H7 (cell line): ENCODE measurements around the gene CSNK2A3. TPM values are rescaled to one million over a fixed set of nuclear protein-coding genes. Genes with fewer than 3 reads are reported as not detected.

Source experiments
- DNase-seq: peaks from one replicate; pipeline ENCODE4 v3.0.0; 2012
- H3K27me3 ChIP-seq: 2 replicates; pipeline ENCODE4 v1.6.0; 2011; ENCODE audit warnings: mild to moderate bottlenecking, low read length; ENCODE audit not compliant: control insufficient read depth, insufficient read depth
- H3K36me3 ChIP-seq: replicated peaks from 2 replicates; pipeline ENCODE4 v1.5.1; 2011; ENCODE audit warnings: low read length; ENCODE audit not compliant: control insufficient read depth, insufficient read depth
- H3K4me3 ChIP-seq: 2 replicates; pipeline ENCODE4 v1.5.1; 2011; ENCODE audit warnings: low read depth, mild to moderate bottlenecking, control low read depth, low read length, moderate library complexity; ENCODE audit not compliant: insufficient read depth
- total RNA-seq: library from RNA; depleted of rRNA; stranded (reverse); fragments of >200 nt; shearing (Covaris generic); gene quantifications from 2 replicates; pipeline ENCODE4 v1.2.3, GENCODE V29; 2014

CSNK2A3 gene
- total RNA-seq, 1 experiment from 2014 or later = 2.5 TPM

DNA sequence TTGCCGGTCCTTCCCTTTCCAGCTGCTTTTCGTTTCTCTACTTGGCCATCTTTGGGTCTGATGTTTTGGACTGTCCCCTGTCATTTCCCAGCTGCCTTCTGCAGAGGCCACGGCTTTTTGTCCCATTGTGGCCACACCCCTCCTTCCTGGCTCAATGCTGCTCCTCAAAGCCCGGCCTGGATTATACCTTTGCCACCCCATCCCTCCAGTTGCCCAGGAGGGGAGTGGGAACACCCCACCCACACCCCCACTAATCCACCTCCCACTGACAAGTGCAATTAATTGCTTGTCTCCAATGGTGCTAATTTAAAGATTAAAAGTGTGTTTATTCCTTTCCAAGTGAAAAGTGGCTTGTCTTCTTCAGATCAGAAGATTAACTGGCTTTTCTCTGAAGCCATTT, 34.2 kb upstream of the CSNK2A3 start:
- Histone ChIP-seq H3K36me3 (no peaks in the 10 kb centered on the region), H3K27me3 (no peaks in the 10 kb centered on the region; the same call in 1 of the 2 replicates), H3K4me3 (no peak overlapping the region)
- no peak for DNase-seq

- no peak for DNase-seq
- Histone ChIP-seq H3K27me3 (no peaks in the 10 kb centered on the region; the same call in 1 of the 2 replicates), H3K4me3 (no peak overlapping the region), H3K36me3 (no peaks in the 10 kb centered on the region)
Observed at GRCh38 chr11:11384829-11385228, 31.8 kb upstream of the CSNK2A3 start.

- H3K27me3 ChIP-seq = no peaks in the 10 kb centered on the region; the same call in 1 of the 2 replicates
- H3K36me3 ChIP-seq = no peaks in the 10 kb centered on the region
- DNase-seq = no peak
- no peak overlapping the region for H3K4me3 ChIP-seq
Observed at GRCh38 chr11:11383995-11384394, 30.9 kb upstream of the CSNK2A3 start.

GRCh38 chr11:11382858-11383532, 29.9 kb upstream of the CSNK2A3 start:
- DNase-seq = no peak
- no peaks in the 10 kb centered on the region for H3K36me3 ChIP-seq

GRCh38 chr11:11381471-11382105, 28.5 kb upstream of the CSNK2A3 start:
- H3K27me3 ChIP-seq = no peaks in the 10 kb centered on the region; the same call in 1 of the 2 replicates
- H3K36me3 ChIP-seq = no peaks in the 10 kb centered on the region
- no peak overlapping the region for H3K4me3 ChIP-seq
- DNase-seq = no peak

More at GRCh38 chr11:11382858-11383532, 29.9 kb upstream of the CSNK2A3 start:
- Histone ChIP-seq H3K4me3 (no peak overlapping the region), H3K27me3 (no peaks in the 10 kb centered on the region; the same call in 1 of the 2 replicates)

GRCh38 chr11:11380883-11381282, 27.8 kb upstream of the CSNK2A3 start:
- H3K36me3 ChIP-seq = no peaks in the 10 kb centered on the region
- no peaks in the 10 kb centered on the region; the same call in 1 of the 2 replicates for H3K27me3 ChIP-seq
- no peak overlapping the region for H3K4me3 ChIP-seq
- no peak for DNase-seq

- DNase-seq = no peak
- Histone ChIP-seq H3K36me3 (no peaks in the 10 kb centered on the region), H3K27me3 (no peaks in the 10 kb centered on the region; the same call in 1 of the 2 replicates), H3K4me3 (no peak overlapping the region)
Observed at GRCh38 chr11:11380340-11380739, 27.3 kb upstream of the CSNK2A3 start.

- Histone ChIP-seq H3K27me3 (no peaks in the 10 kb centered on the region; the same call in 1 of the 2 replicates), H3K36me3 (no peaks in the 10 kb centered on the region), H3K4me3 (no peak overlapping the region)
- no peak for DNase-seq
Observed at GRCh38 chr11:11379661-11380060, 26.6 kb upstream of the CSNK2A3 start.

DNA sequence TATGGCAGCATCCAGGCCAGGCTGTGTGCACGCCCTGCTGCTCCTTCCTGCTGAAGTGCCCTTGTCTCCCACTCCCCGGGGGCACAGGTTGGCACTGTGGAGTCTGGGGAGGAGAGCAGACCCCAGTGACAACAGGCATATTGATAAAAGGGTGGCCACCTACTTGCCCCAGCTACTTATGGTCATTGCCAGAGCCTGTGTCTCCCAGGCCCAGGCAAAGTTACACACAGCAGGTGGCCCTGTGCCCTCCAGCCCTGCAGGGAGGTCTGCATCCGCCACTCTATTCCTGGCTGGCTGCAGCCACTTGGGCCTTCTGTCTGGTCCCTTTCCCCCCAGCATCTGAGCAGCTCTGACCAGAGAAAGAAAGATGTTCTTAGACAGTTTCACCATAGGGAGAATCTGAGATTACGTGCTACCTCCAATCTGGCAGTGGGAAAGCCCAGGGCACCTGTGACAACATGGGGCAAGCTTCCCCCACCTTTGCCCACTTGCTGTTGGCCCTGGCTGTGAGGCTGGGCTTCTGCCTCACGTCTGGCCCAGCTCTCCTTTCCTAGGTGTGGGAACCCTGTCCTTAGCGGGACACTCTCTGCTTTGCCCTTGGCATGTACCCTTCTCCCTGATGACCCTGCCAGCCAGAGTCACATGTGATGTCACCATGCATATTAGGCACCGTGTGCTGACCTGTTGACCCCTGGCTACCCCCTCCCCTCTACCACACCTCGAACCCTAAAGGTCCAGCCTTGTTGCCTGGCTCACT, 25.3 kb upstream of the CSNK2A3 start:
- no peak overlapping the region for H3K4me3 ChIP-seq
- no peak for DNase-seq
- no peaks in the 10 kb centered on the region for H3K36me3 ChIP-seq
- no peaks in the 10 kb centered on the region; the same call in 1 of the 2 replicates for H3K27me3 ChIP-seq

GRCh38 chr11:11374358-11375148, 21.5 kb upstream of the CSNK2A3 start:
- no peak for DNase-seq
- no peaks in the 10 kb centered on the region for H3K36me3 ChIP-seq
- no peaks in the 10 kb centered on the region; the same call in 1 of the 2 replicates for H3K27me3 ChIP-seq
- H3K4me3 ChIP-seq = no peak overlapping the region

GRCh38 chr11:11373934-11374333, 20.9 kb upstream of the CSNK2A3 start:
- no peaks in the 10 kb centered on the region; the same call in 1 of the 2 replicates for H3K27me3 ChIP-seq
- DNase-seq = peak; percentile 45
- no peaks in the 10 kb centered on the region for H3K36me3 ChIP-seq
- no peak overlapping the region for H3K4me3 ChIP-seq

GRCh38 chr11:11372461-11372860, 19.4 kb upstream of the CSNK2A3 start:
- no peak for DNase-seq

GRCh38 chr11:11370962-11371303, 17.9 kb upstream of the CSNK2A3 start:
- Histone ChIP-seq H3K4me3 (no peak overlapping the region), H3K27me3 (no peaks in the 10 kb centered on the region; the same call in 1 of the 2 replicates), H3K36me3 (no peaks in the 10 kb centered on the region)
- no peak for DNase-seq

More at GRCh38 chr11:11372461-11372860, 19.4 kb upstream of the CSNK2A3 start:
- Histone ChIP-seq H3K27me3 (no peaks in the 10 kb centered on the region; the same call in 1 of the 2 replicates), H3K36me3 (no peaks in the 10 kb centered on the region), H3K4me3 (no peak overlapping the region)
